HG03095 (cell line): Measurements from ENCODE around the gene MSH5.
"Not testable (repeated sequence)": the region's sequence is repeated elsewhere in the genome, so short reads cannot be mapped to it uniquely, and the experiment has no call there.

Source experiments
- ATAC-seq: cut with Tn5 transposase; IDR thresholded peaks from one replicate; pipeline ENCODE4 v1.9.1; 2021; ENCODE audit warnings: moderate library complexity; ENCODE audit not compliant: unreplicated experiment

The MSH5 gene

DNA sequence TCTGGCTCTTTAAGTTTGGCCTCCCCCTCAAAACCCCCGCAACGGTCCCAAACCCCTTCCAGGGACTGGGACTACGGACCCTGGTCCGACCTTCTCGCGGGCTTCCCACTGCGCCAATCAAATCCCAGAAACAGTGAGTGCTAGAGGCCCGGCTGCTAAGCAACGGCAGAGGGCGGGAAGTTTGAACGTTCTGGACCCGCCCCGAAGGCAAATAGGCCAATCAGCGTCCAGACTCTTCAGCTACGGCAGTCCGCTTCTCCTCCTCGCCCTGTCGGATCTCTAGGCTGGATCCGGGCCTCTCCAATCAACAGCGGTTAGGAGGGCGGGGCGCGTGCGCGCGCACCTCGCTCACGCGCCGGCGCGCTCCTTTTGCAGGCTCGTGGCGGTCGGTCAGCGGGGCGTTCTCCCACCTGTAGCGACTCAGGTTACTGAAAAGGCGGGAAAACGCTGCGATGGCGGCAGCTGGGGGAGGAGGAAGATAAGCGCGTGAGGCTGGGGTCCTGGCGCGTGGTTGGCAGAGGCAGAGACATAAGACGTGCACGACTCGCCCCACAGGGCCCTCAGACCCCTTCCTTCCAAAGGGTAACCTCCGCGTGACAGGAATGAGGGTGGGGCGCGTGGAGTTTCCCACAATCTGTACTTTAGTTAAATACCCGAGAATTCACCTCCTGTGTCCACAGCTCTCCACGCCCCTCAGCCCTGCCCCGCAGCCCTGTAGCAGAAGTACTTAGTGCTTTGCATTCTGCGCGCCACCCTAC, at the start of gene MSH5:
Gene MSH5, plus strand, starts transcription at position 367 of the 758 bp plus-strand sequence. CDS start 462 bp downstream, outside the sequence.
- peak; percentile 69 for ATAC-seq

- no peak for ATAC-seq
Measured at GRCh38 chr6:31690231-31691077, 49.4 kb upstream of the MSH5 start.

- ATAC-seq, result no peak
Measured at GRCh38 chr6:31691078-31691463, 48.7 kb upstream of the MSH5 start.

DNA sequence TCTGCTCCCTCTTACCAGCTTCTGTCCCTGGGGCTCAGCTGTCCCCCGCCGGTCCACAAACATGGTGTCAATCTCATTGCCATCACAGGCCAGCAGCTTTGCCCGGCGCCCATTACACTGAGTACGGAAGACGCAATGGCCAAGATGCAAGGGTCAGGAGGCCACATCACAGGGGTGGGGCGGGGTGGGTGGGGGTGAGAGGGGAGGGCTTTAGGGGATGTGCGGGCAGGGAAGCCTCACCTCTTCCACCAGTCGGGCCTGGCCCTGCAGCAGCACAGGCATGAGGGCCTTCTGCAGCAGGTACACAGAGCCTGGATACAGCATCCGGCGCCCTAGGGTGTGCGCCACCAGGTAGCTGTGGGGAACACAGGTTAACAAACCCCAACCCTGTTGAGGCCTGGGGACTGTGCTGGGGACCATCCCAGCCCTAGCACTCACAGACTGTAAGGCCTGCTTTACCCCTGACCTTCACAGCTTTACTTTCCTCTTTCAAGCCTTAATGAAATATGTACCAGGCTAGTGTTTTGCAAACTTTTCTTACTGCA, 48.2 kb upstream of the MSH5 start:
- no peak for ATAC-seq

DNA sequence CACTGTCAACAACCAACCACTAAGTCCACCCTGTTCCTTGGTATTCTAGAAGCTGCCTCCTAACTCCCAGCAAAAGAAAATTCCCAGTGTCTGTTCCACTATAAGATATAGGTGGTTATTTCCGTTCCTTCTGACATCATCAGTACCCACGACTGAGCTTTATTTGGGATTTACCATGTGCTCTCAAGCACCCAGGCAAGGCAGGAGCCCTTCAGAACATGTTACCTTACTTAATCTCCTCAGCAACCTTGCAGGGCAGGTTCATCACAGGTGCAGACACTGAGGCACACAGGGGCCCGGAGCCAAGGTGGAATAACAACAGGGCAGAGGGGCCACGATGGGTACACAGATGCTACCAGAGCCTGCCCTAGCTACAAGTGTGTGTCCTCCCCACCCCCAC, 47.5 kb upstream of the MSH5 start:
- no peak for ATAC-seq

GRCh38 chr6:31692886-31693285, 46.9 kb upstream of the MSH5 start:
- no peak for ATAC-seq

GRCh38 chr6:31693535-31693934, 46.3 kb upstream of the MSH5 start:
- no peak for ATAC-seq

DNA sequence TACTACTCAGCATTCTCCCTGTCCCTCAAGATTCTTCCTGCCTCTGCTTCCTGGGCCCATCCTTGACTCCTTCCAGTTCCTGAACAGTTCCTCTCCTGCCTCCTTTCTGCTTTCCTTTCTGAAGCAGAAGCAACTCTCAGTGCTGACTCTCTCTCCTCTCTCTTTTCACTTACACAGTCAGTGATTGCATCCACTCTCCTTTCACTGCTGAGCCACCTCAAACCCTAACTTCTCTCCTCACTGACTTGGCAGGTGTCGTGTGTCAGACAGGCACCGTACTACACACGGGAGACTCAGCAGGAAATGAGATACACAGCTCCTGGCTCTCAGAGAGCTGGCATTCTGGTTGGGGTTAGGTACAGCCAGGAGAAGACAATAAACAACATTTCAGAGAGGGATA, 42.2 kb upstream of the MSH5 start:
- no peak for ATAC-seq

GRCh38 chr6:31700740-31701401, 38.9 kb upstream of the MSH5 start:
- no peak for ATAC-seq

DNA sequence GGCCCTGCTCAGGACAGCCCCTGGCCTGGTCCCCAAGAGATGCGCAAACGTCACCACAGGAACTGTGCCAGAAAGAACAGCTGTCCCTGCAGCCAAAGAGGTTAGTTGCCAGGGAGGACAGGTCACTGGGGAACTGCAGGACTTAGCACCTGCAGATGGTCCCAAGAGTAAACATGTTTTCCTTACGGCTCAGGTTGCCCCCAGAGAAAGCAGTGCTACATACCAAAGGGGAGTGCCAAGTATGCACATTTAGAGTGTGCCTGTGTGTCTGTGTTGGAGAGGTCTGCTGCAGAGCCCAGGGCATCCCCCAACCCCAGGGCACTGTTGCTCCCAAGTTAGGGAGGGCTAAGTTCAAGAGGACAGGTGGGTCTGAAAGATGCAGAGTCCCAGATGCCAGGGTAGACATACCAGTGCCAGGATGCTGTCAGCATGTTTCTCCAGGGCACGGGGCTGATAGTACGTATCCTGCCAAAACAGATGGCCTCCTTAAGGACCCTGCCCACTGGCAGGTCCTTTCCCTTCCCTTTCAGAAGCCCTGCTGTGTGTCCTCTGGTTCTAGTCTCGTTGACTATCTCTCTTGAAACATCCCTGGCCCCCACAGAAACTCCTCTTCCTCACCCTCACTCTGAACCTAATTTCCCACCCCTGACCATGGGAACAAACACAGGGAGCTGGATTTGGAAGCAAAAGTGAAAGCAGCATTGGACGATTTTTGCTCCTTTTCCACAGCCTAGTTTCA, 38.0 kb upstream of the MSH5 start:
- no peak for ATAC-seq

GRCh38 chr6:31702405-31702818, 37.4 kb upstream of the MSH5 start:
- no peak for ATAC-seq

DNA sequence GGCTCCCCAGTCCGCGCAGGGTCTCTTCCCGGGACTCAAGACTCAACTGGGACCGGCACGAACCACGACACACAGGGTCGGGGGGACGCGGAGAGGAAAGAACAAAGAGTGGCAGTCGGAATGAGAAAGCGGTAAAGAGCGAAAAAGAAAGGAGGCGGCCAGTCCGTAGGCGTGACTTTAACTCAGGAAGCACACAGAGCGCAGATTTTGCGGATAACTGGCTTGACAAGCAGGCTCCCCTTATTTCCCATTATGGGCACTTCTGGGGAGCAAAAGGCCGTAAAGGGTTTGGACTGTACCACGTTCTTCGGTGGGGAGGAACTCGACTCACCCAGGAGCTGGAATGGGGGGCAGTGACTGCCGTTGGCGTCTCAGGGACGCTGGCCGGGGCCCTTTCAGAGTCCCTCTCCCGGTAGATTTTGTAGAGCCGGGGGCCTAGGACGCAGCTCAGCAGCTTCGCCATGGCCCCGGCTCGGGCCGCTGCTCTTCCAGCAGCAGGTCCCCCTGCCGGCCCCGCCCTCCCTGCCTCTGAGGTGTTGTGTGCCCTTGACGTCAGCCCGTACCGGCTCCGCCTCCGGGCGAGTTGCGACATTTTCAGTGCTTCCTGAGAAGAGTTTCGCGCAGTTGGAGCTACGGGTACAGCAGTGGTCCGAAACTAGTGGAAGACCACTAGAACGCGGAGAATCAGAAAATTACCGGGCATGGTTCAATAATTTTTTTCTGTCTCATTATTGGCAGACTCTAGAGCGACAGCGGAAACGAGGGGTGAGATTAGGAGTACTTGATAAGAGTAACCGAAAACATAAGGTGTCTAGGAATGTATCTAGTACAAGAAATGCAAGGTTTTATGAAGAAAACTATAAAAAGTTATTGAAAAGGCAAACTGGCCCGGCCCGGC, 36.7 kb upstream of the MSH5 start, which contains the start of gene ABHD16A:
Gene ABHD16A, minus strand, starts transcription at position 506 of the 898 bp plus-strand sequence. Its CDS starts 43 bp downstream, at position 463.
- peak; percentile 74 for ATAC-seq

DNA sequence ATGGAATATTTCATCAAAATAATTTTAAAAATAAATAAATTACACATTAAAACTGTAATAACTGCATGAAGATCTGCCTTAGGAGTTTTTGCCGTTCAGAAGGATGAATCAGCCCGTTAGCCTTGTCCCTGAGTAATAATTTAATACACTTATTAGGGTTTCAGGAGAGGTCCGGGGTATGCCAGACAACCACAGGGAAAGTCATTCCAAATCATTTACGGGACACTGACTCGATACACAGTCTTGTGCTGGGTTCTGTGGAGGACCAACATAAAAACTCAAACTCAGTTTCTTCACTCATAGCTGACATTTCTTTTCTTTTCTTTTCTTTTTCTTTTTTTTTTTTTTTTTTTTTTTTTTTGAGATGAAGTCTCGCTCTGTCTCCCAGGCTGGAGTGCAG, 33.9 kb upstream of the MSH5 start:
- ATAC-seq, result no peak

DNA sequence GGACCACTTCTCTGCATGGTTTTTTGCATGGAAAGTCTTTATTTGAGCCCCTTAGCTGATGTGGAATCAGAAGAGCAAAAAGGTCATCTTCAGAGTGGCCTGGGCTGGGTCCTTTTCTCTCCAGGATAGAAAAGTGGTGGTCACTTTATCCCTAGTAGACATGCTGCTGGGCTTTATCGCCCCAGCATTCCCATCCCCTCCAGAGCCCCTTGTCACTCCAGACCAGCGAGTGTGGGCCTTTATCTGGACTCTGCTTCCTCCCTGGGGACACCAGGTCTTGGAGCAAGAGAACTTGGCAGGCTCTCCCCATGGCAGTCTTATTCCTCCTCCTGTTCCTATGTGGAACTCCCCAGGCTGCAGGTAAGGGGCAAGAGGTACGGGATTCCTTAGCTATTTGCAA, 33.2 kb upstream of the MSH5 start, which contains the start of gene LY6G6F:
Gene LY6G6F, plus strand, starts transcription at position 268 of the 400 bp plus-strand sequence. Its CDS starts 41 bp downstream, at position 309.
- no peak for ATAC-seq

DNA sequence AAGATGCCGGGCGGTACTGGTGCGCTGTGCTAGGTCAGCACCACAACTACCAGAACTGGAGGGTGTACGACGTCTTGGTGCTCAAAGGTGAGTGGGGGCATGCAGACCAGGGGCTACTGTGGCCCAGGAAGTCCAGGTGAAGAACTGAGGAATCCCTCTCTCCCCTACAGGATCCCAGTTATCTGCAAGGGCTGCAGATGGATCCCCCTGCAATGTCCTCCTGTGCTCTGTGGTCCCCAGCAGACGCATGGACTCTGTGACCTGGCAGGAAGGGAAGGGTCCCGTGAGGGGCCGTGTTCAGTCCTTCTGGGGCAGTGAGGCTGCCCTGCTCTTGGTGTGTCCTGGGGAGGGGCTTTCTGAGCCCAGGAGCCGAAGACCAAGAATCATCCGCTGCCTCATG, 32.1 kb upstream of the MSH5 start:
- ATAC-seq, result no peak

- no peak for ATAC-seq
Measured at GRCh38 chr6:31708224-31708623, 31.6 kb upstream of the MSH5 start.

DNA sequence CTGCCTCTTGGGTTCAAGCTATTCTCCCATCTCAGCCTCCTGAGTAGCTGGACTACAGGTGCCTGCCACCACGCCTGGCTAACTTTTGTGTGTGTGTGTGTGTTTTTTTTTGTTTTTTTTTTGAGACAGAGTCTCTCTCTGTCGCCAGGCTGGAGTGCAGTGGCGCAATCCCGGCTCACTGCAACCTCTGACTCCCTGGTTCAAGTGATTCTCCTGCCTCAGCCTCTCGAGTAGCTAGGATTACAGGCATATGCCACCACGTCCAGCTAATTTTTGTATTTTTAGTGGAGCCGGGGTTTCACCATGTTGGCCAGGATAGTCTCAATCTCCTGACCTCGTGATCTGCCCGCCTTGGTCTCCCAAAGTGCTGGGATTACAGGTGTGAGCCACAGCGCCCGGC, 30.6 kb upstream of the MSH5 start:
- ATAC-seq, result not testable (repeated sequence)

DNA sequence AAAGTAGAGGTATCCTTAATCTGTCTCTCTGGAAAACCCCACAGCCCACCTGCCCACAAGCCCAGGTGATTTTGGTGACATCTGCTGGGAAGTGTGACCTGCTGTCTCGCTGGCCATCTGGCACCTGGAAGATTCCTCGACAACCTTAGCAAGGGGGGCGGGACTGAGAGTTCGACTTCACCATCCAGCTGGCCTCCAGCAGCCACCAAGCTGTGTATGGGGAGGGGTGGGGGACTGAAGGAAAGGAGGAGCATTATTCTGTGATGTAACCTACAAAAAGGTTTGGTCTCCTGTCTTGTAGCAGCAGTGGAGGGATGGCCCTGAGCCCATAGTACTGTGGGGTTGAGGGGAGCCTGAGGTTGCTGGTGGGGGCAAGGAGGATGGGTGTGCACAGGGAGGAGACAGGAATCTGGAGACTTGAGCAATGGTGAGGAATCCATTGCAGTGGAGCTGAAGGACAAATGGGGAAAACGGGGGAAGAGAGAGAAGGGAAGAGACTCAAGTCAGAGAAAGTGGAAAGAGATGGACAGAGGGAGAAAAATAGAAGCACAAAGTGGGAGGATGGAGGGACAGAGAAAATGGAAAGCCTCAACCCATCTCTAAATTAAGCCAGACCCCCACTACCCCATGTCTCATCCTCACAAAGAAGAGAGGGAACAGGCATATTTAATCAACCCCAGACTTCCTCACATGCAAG, 29.1 kb upstream of the MSH5 start:
- ATAC-seq, result no peak

DNA sequence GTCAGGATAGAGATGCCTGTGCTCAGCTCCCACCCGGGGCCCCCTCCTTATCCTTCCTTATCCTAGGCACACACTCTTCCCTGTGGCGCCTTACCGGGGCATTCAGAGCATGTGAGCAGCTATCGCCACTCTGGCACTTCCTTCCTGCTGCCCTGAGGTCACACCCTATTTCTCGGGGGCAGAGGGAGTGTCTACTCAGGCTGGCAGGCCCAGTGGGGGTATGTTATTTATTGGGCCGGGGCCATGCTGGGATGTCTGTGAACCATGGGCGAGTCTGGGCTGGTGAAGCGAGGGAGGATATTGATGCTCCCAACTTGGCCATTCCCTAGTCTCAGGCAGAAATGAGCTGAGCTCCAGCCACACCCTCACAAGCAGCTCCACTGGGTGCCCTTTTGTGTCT, 28.6 kb upstream of the MSH5 start:
- ATAC-seq, result no peak
